Measurements from ENCODE around the gene AHCTF1.

- TF ChIP-seq POLR2A (IDR thresholded peaks at IDR 0.05; ENCODE audit: low read length), result no peak
- TF ChIP-seq GATA1 (IDR thresholded peaks at IDR 0.05; ENCODE audit: low read depth, low read length), result no peak
Observed at GRCh38 chr1:246919902-246920301, 11.8 kb downstream of the AHCTF1 start.

Measured in erythroblast (primary cell).